GM19193 (cell line): ENCODE measurements around the gene GSDME.

Source experiments
- POLR2A ChIP-seq: IDR thresholded peaks from 4 replicates; pipeline ENCODE4 v1.6.1; 2011; ENCODE audit not compliant: insufficient read depth, insufficient read length; ENCODE audit errors: extremely low read depth

The GSDME gene

DNA sequence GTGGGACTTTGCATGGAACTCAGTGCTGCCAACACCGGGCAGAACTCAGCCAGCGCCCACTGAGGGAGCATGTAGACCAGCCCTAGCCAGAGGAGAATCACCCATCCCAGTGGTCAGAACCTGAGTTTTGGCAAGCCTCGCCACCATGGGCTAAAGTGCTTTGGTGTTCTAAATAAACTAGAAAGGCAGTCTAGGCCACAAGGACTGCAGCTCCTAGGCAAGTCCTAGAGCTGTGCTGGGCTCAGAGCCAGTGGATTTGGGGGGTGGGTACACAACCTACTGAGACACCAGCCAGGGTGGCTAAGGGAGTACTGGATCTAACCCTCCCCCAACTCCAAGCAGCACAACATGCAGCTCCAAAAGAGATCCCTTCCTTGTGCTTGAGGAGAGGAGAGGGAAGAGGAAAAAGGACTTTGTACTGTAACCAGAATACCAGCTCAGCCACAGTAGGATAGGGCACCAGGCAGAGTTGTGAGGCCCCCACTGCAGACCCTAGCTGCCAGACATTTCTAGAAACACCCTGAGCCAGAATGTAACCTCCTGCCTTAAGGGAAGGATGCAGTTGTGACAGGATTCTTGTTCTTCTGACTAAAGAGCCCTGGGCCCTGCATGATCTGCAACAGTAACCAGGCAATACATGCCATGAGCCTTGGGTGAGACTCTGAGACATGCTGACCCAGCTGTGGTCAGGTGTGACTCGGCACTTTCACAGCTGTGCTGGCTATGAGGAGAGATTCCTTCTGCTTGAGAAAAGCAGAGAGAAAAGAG, 24.4 kb downstream of the GSDME start:
- TF ChIP-seq POLR2A, result no peak

DNA sequence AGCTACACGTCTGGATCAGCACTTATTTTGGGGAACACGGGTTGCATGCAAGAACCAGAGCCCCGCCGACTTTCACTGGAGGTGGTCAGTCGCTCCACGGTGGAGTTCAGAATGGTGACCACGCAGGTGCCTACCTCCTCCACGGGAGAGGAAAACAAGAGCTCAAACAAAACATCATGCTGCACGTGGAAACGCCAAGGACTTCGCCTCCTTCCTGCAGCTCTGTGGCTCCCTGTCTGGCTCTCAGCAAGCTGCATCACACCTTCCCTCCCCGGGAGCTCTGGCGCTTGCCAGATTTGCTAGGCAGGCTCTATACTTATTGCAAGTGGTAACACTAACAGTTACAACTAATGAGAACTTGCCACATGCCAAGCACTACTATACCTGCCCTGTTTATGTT, 26.0 kb downstream of the GSDME start:
- no peak for TF ChIP-seq POLR2A

DNA sequence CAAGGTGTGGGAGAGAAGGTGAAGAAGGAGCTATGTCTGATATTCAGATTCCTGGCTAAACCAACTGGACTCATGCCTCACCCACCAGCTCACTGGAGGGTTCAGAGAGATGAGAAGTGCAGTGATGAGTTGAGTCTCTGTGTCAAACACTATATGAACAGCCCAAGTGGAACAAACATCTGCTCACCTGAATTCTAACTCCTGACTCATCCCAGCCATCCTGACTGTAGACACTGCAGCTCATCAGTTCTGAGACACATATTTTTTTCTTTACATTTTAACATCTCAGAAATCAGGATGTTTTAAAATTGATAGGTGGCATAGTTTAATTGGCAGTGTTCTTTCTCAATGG, 27.3 kb downstream of the GSDME start:
- TF ChIP-seq POLR2A, result no peak

DNA sequence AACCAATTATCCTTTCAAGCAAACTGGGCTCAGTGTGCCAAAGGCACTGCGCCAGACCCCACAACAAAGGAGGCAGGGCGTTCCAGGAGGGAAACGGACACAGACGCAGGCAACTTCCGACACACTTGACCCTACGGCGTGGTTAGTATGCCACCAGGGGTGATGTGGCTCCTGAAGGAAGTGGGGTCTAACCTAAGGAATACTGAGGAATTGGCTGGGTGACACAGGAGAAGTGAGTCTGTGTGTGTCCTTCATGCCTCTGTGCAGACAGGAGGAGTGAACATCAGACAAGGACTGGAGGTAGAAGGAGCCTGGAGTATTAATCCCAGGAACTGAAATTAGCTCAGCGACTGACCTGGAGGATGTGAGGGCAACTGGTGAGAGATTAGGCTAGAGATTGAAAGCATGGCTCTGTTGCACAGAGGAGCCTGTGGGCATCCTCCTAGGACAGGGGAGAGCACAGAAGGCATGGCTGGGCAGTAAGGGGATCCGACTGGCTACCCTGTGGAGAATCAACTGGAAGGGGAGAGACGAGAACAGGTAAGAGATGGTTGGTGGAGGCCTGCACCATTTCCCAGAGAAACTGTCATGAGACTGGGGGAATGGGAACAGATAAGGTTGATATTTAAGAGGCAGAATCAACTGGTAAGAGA, 27.8 kb downstream of the GSDME start:
- TF ChIP-seq POLR2A, result no peak

DNA sequence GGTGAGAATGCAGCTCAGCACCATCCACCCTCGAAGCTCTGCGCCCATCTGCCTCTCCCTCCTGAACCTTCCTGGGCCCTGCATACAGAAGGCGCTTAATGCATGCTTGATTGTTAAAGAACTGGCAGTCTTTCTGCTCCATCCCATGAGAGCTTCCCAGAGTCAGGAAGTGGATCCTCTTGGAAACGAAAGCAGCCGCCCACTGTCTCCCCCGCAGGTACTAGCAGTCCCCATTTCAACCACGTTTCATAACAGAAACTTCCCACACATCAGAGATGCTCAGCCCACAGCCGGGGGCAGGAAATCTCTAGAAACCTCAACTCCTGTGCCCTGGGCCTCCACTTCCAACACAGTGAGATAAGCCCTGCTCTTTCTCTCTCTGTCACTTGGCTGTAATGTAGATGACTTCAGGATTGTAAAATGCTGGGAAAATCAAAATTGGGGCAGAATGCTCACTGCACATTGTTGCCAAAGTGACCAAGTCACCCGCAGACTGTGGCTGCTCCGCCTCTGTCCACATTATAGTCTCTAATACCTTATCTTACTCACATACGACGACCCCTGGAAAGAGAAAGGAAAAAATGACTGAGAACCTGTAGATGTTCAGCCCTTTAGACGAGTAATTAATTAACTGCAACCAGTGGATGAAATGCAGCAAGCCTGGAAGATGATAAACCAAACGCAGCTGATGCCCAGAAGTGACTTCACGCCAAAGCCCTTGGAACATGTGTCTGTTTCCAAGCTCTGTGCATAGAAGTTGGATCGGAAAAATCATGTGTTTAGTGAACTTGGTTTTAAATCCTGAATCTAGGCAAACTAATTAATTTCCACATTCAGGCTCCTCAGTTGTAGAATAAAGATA, 28.5 kb downstream of the GSDME start:
- no peak for TF ChIP-seq POLR2A

DNA sequence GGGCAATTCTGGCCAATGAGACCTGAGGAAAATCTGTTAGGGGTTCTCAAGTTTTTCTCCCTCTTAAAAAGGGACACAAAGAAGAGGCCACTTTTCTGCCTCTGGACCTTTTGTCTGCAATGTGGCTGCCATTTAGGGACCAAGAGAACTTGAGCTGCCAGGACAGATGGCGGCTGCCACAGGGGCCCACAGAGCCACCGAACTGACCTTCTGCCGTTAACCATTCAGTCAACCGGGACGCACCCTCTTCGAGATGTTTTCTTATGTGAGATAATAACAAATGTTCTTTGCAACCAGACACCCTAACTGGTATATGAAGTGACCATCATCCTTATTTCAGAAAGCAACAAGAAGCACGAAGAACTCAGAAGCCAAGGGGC, 29.2 kb downstream of the GSDME start:
- TF ChIP-seq POLR2A, result no peak

DNA sequence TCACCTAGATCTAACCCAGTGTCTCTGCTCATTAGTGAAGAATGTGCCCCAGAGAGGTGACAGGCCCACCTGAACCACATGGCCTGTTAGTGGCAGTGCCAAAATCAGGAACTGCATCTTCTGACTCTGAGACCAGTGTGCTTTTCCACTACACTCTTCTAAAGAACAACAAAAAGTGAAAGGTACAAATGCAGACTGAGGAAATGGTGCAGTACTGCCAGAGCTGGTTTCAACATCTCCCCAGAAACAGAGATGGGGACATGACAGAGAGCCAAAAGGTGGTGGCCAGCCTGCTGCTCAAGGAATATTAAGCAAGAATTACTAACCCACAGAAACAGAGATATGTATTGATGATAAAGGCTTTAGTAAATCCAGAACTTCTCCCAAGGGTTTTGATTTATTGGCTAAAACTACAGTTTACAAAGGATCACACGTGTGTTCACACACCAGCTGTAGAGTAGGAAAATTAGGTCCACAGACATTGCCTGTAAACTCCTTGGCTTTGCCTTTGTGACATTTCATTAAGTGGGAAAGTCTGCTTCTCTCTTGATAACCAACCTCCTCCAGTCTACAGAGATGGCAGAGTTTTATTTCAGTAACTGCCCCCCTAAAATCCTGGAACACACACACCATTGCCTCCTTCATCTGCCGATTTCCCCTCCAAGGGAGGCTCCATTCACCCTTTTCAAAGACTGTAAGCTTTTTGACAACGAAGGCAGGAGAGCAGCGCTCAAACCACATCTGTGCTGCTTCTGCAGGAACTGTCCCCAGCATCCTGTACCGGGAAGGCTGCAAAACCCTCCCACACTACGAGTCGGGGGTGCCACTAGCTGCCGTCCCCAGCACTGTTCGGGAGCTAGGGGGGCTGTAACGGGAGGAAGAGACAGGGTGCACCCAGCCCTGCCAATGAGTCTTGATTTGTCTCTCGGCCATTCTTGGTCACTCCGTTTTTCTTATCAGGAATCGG, 29.8 kb downstream of the GSDME start:
- no peak for TF ChIP-seq POLR2A

DNA sequence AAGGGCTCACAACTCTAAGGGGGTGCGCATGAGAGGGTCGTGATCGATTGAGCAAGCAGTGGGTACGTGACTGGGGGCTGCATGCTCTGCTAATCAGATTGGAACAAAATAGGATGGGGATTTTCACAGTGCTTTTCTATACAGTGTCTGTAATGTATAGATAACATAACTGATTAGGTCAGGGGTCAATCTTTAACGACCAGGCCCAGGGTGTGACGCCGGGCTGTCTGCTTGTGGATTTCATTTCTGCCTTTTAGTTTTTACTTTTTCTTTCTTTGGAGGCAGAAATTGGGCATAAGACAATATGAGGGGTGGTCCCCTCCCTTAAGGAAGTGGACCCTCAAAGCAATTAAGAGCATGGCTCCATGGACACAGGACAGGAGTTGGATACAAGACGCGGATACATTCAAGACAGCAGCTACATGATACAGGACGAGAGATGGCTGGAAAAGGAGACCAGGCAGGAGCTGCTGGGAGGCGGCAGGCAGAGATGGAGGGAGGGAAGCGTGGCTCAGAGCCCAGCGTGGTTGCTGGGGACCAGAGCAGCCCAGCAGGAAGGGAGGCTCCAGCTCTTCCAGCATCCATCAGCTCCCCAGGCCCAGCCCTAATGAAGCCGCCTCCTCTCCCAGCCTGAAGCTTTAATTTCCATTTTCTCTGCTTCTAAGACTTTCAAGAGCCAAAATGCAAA, 31.6 kb downstream of the GSDME start:
- TF ChIP-seq POLR2A, result no peak

DNA sequence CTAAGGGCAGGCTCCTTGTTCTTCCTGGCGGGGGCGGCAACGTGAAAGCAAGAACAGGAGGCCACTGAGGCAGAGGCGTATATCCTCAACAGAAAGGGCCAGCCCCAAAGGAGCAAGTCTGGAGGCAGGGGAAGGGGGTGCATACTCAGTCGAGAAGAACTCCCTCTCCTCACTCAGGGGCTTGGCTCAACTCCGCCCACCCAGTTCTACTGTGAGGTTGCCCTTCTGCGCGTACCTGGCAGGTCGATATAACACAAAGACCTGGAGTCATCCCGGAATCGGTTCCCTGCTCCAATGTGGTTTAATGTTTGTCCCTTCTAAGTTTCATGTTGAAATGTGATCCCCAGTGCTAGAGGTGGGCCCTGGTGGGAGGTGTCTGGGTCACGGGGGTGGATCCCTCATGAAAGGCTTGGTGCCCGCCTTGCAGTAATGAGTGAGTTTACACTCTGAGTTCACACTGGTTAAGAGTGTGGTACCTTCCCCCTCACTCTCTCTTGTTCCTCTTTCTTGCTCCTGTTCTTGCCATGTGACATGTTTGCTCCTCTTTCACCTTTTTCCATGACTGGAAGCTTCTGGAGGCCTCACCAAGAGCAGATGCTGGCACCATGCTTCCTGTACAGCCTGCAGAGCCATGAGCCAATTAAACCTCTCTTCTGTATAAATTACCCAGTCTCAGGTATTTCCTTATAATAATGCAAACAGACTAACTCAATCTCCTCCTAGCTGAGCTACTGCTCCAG, 32.6 kb downstream of the GSDME start:
- no peak for TF ChIP-seq POLR2A

DNA sequence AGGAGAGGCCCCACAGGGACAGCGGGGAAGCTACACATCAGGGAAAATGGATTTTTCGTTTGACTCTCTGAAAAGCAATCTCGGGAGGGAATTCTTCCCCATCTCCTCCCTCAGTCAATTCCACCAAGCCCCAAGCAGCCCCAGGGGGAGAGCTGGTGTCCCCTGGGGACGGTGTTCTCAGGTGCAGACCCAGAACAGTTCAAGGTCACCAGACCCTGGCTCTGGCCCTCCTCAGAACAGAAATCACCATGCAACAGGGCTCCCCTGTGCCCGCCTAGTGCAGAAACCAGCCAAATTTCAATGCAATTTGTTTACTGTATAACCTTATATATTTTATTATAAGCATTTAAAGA, 34.1 kb downstream of the GSDME start:
- TF ChIP-seq POLR2A, result no peak

DNA sequence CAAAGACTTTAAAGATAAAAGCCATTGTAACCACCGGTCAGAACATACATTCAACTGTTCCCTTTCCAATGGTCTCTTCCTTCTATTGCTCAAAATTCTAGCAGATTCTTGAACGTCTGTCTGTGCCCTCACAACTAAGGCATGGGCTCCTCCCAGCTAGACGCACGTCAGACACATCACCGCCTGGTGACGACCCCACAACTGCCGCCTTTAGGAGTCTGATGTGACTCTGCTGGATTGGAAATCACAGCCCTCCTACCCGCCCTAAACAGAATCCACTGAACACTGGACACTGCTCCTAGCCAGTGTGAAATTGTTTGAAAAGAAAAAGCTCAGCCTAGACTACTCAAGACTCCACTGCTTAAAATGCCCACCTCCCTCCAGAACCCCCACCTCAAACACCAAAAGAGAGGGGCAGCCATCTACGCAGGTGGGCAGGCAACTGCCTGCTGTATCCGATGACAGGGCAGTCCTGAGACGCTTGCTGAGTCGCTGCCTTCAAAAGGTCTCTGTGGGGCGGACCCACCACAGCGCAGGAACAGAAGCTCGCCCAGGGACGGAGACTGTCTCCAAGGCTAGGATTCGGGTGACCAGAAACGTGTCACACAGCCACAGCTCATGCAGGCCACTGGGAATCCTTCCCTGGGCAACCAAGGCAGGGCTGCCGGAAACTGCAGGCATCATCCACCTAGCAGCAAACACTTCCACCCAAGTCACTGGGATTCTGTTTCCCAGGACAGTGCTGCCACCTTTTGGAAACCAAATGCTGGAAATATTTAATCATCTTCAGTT, 34.7 kb downstream of the GSDME start:
- no peak for TF ChIP-seq POLR2A

DNA sequence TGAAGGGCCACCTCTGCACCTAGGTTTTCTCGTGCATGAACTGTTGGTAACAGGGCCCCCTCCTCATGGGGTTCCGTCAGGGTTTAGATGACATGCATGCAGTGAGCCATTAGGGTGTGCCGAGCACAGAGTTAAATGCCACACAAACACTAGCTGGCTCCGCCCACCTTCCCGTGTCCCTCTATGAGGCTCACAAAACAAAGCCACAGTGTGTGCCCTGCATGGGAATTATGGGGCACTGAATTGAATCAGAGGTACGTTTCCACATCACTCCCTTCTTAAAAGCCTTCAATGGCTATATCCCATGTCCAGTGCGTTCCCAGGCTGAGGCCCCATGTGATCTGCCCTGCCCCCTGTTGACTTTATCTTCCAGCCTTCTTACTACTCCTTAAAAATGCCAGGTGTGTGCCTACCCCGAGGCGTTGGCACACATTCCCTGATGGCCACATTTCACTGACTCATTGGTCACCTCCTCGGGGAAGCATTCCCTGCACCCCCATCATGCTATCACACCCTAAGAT, 35.7 kb downstream of the GSDME start:
- TF ChIP-seq POLR2A, result no peak
